DLD1 (cell line): ENCODE data around the gene RTN4R.

Experiments used
- in situ Hi-C: cut with HindIII; loops from 2 replicates; pipeline ENCODE4 v1.10.0; 2017; ENCODE audit warnings: low sequenced_read_pairs

Gene RTN4R

GRCh38 chr22:20218987-20219386 lies 49.1 kb downstream of the RTN4R start:
- in situ Hi-C loops, result no loop called here

GRCh38 chr22:20218326-20218872 lies 49.7 kb downstream of the RTN4R start:
- in situ Hi-C loops, result no loop called here

DNA sequence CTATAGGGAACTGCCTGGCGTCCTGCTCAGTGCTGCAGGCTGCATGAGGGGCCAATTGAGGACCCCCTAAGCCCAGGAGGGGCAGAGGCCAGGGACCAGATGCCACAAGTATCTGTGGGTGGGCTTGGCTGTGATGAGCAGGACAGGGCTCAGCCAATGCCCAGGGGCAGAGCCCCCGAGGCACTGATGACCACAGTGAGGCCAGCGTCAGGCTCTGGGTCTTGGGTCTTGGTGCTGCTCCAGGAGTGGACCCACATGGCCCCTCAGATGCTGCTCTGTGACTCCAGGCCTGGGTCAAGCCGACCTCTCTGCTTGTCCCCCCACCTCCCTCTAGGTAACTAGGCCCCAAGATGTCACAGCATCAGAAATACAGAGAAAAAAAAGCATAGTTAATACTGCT lies 50.6 kb downstream of the RTN4R start:
- in situ Hi-C loops, result no loop called here

DNA sequence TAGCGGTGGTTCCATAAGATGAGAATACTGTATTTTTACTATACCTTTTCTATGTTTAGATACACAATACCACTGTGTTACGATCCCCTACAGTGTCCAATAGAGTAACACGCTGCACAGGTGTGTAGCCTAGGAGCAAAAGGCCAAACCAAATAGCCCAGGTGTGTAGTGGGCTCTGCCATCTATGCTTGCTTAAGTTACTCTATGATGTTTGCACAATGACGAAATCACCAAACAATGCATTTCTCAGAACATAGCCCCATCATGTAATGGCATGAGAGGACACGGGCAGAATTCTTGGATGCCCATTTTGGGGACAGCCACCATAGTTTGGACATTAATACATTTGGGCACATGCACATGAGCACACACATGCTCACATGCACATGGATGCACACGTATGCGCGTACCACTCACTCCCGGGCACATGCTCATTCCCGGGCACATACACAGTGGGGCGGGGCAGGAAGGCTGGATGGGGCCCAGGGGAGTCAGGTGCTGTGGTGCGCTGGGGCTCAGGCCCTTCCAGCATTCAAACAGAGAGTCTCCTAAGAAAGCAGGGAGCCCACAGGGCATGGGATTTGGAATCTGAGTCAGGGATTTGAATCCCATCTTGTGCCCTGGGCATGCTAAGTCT lies 51.1 kb downstream of the RTN4R start:
- in situ Hi-C loops, result no loop called here

DNA sequence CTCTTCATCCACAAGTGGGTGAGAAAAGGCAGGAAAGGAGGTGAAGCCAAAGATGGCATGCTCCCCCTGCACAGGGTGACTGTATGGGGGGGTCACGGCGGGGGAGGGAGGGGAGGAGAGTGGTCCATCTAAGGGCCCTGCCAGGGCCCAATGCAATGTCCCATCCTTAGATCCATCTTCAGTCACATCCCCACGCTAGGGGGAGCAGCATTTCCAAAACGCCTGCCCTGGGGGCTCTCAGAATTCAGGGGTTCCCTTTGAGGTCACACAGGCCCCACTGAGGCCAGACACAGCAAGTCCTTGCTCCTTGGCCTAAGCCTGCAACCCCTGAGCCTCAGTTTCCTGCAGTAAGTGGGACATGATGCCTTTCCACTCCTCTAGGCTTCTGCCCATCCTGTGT lies 52.4 kb downstream of the RTN4R start:
- in situ Hi-C loops, result no loop called here

DNA sequence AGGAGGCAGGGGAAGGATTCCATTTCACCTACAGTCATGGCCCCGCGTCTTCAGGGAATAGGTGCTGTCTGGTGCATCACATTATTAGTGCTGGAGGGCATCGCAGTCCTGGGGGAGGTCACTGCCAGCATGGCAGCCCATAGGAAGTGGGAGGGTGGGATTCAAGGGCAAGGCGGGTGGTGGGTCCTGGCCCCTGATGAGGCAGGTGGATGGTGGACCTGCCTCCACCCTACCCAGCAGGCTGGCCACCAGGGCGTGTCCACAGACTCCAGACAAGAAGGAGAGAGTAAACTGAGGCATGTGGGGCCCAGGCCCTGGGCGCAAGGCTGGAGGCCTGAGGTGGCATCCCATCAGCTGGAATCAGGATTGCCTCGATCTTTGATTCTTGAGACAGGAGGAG lies 53.3 kb downstream of the RTN4R start:
- in situ Hi-C loops, result no loop called here

- in situ Hi-C loops, result no loop called here
These were observed 54.0 kb downstream of the RTN4R start for GRCh38 chr22:20213833-20214708.

GRCh38 chr22:20212754-20213699 lies 55.1 kb downstream of the RTN4R start:
- in situ Hi-C loops, result no loop called here

DNA sequence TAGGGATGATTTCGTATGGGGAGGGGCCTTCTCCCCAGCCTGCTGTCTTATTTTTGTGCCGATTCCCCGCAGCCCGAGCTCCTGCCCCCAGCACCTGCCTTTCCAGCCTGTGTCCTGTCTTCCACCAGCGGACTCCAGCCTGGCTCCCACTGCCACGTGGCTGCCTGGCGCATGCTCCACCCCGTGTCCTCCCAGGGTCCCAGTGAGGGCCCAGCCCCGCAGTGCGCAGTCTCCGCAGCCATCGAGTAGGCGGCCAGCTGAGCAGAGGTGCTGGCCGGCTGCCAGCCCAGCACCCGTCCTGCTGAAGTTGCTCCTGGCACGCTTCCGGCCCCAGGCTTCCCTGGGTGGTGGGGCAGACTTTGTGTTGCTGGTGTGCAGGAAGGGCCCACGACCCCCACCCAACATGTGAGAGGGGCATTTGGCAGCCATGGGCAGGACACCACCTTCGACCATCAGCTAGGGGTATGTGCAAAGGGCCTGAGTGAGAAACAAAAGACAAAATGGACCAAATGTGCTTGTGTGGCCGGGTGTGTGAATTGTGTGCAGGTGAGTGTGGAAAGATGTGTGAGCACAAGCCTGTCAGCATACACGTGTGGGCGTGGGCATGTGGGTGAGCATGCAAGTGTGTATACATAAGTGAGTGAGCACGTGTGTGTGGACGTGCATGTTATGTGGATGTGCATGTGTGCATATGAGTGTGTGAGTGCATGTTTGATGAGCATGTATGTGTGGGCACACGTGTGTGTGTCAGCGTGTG lies 55.9 kb downstream of the RTN4R start:
- in situ Hi-C loops, result no loop called here

DNA sequence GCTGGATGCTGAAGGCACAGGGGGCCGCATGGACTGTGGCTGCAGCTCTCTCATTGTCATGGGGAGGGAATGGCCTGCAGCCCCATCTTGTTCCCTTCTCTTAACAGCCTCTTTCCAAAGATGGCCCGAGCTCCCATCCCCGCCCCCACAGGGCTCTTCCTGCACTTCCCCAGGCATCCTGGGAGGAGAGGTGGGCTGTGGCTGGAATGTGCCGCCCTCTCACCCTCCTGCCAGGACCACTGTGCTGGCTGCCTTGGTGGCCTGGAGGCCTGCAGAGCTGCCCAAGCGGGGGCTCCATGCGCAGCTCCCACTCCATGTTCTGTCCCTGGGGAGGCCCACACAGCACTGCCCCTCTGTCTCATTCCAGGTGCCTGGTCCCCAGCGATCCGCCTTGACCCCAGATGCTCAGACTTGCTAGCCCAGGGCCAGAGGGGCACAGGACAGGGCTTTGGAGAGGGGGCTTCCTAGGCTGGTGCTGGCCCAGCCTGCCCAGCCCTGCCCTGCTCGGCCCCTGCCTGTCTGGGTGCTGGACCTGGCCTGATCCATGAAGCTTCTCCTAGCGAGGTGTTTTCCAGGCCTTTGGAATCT lies 56.6 kb downstream of the RTN4R start:
- in situ Hi-C loops, result no loop called here

GRCh38 chr22:20210473-20211059 lies 57.6 kb downstream of the RTN4R start:
- in situ Hi-C loops, result no loop called here

DNA sequence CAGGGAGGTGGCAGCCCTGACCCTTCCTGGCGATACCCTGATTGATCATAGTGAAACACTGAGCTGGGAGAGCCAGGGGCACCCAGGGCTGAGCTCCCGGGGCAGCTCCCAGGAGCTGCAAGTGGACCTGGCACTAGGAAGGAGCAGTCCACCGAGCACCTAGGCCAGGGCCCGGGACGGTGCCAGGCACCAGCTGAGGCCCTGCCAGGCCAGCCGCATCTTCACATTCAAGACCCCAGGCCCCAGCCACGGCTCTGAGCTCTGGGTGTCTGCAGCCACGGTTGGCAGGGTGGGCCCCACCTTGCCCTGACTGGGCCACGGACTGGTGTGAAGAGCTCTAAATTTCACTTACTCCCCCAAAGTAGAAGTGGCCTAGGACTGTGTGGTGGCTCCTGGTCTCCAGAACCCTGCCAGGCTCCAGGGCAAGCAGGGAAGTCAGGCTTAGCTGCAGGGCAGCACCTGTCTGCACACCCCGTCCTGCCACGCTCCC lies 58.3 kb downstream of the RTN4R start:
- in situ Hi-C loops, result no loop called here

- in situ Hi-C loops, result no loop called here
These were observed 59.3 kb downstream of the RTN4R start for GRCh38 chr22:20208713-20209310.

- in situ Hi-C loops, result no loop called here
These were observed 60.7 kb downstream of the RTN4R start for GRCh38 chr22:20207277-20208025.

GRCh38 chr22:20206709-20207215 lies 61.4 kb downstream of the RTN4R start:
- in situ Hi-C loops, result no loop called here

GRCh38 chr22:20205964-20206708 lies 62.0 kb downstream of the RTN4R start:
- in situ Hi-C loops, result no loop called here

GRCh38 chr22:20205464-20205963 lies 62.6 kb downstream of the RTN4R start:
- in situ Hi-C loops, result no loop called here
